SU-DHL-6 (cell line): ENCODE data around the gene RASL11A.

Experiments
- EZH2phosphoT487 ChIP-seq: fragments of 200-600 bp; sonication (generic), shearing (Covaris generic); conservative IDR thresholded peaks from 2 replicates; pipeline ENCODE4 v1.6.1; 2018; ENCODE audit warnings: mild to moderate bottlenecking, antibody characterized with exemption, low read length, moderate library complexity, mixed read lengths
- TF ChIP-seq, protein P1 (sequence below): fragments of 200-600 bp; sonication (generic); IDR thresholded peaks from one replicate; pipeline ENCODE4 v1.5.1; 2017; ENCODE audit warnings: antibody characterized with exemption, mild to moderate bottlenecking, low read length, moderate library complexity; ENCODE audit not compliant: insufficient read depth, poor library complexity, severe bottlenecking

DNA sequence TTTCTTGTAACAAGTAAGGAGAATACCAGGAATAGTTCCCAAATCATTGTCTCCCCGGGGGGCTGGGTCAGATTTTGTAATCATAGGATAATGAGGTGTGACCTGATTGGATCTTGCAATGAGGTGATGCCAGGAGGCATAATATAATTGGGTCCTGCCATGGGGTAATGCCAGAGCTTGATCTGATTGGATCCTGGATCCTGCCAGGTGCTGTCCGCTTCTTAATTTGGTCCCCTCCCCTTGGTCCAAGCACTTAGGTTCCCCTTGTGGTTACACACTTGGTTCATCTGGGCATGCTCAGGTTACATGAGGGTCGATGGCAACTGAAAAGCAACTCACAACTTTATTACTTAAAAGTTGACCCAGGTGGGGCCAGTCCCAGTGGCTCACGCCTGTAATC lies 20.1 kb downstream of the RASL11A start:
- TF ChIP-seq, protein P1, sequence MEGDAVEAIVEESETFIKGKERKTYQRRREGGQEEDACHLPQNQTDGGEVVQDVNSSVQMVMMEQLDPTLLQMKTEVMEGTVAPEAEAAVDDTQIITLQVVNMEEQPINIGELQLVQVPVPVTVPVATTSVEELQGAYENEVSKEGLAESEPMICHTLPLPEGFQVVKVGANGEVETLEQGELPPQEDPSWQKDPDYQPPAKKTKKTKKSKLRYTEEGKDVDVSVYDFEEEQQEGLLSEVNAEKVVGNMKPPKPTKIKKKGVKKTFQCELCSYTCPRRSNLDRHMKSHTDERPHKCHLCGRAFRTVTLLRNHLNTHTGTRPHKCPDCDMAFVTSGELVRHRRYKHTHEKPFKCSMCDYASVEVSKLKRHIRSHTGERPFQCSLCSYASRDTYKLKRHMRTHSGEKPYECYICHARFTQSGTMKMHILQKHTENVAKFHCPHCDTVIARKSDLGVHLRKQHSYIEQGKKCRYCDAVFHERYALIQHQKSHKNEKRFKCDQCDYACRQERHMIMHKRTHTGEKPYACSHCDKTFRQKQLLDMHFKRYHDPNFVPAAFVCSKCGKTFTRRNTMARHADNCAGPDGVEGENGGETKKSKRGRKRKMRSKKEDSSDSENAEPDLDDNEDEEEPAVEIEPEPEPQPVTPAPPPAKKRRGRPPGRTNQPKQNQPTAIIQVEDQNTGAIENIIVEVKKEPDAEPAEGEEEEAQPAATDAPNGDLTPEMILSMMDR = no peak
- no peak for TF ChIP-seq EZH2phosphoT487
